ENCODE results near the gene CIZ1. TPM values are rescaled to one million over a fixed set of nuclear protein-coding genes. Genes with fewer than 3 reads are reported as not detected.

The CIZ1 gene
- polyA plus RNA-seq, 1 of the 3 experiments (the other 2 are of a cell fraction): 37.0 TPM

GRCh38 chr9:128214571-128215490, 23.5 kb upstream of the CIZ1 start:
- POLR2A ChIA-PET: interaction anchor here (1.4 kb wide), 1 partner anchor 18 kb away, joined by 3 read pairs; no protein-coding TSS in a partner anchor
- no peak overlapping the region for H3K4me3 ChIP-seq (ENCODE audit: low read depth in 2 of 2, low read length in 1 of 2)
- CTCF ChIA-PET: interaction anchor here (1.6 to 1.7 kb wide), 2 partner anchors 11 to 22 kb away, joined by 4 to 8 read pairs; partner anchors contain the start of gene DNM1
- H4K20me1 ChIP-seq (ENCODE audit: insufficient read depth): no peaks in the 10 kb centered on the region
- no peaks in the 10 kb centered on the region for H3K9me3 ChIP-seq
- H3K9me2 ChIP-seq: no peaks in the 10 kb centered on the region
- H2AFZ ChIP-seq (ENCODE audit: low read depth): no peak overlapping the region
- peaks cover 18 to 24% of the 10 kb centered on the region in 2 experiments; a peak in 3 of 4 replicates for H3K4me1 ChIP-seq (ENCODE audit: control insufficient read depth in 1 of 2, insufficient read depth in 2 of 2, low read depth in 1 of 2, low read length in 1 of 2)
- peak overlapping the region; percentile 19; the same call in 1 of the 2 replicates for H3K9ac ChIP-seq
- WGBS (ENCODE audit: low lambda C conversion rate): 67% methylated on average over 18 of the region's 21 CpGs
- no peak overlapping the region for H3K4me2 ChIP-seq
- H3K27me3 ChIP-seq (ENCODE audit: insufficient read depth): no peaks in the 10 kb centered on the region
- no peaks in the 10 kb centered on the region for H3K79me2 ChIP-seq (ENCODE audit: insufficient read depth)
- peak overlapping the region; percentile 64 to 73 for H3K27ac ChIP-seq (ENCODE audit: low read depth in 2 of 2, low read length in 1 of 2)
- DNase-seq: peak; percentile 35
- no peak for TF ChIP-seq CTCF (IDR thresholded peaks at IDR 0.05)
- peak; percentile 52; the same call in 1 of the 2 replicates for TF ChIP-seq ELF1 (IDR thresholded peaks at IDR 0.05)
- H3F3A ChIP-seq (replicated peaks; ENCODE audit: insufficient read depth): peaks cover 16% of the 10 kb centered on the region
- H3K36me3 ChIP-seq (replicated peaks in 1 of 2; ENCODE audit: control insufficient read depth in 1 of 2, insufficient read depth in 2 of 2, low read length in 1 of 2): peaks cover 0 to 6% of the 10 kb centered on the region in 2 experiments

DNA sequence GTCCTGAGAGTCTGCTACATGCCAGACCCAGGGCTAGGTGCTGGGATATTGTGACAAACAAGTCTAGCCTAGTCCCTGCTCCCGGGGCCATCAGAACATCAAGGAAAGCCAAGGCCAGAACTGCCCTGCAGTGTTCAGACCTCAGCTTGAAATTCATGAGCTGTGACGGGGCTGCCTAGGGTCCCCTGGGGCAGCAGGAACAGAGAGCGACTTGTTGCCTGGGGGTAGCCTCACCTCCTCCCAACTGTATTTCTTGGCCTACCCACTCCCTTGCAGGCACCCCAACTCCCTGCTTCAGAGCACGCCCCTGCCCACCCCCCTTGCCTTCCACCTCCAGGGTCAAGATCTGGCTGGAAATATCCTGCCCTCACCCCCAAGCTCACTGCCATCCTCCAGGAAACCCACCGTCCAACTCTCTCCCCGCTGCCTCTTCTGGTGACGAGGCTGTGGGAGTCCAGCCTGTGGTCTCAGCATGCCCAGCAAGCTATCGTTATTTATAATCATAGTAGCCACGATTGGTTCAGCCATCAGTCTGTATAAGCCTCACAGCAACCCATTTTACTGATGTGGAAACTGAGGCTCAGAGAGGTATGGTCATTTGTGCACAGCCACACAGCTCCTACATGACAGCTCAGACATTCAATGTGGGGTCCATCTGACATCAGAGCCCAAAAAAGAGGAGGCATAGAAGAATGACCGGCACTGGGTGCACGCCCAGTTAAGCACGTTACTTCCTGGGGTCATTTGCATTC, 22.6 kb upstream of the CIZ1 start:
- H3K27me3 ChIP-seq (ENCODE audit: insufficient read depth): no peaks in the 10 kb centered on the region
- no peak overlapping the region; a peak in 1 of 4 replicates for H3K27ac ChIP-seq (ENCODE audit: low read depth in 2 of 2, low read length in 1 of 2)
- no peaks in the 10 kb centered on the region for H3K9me2 ChIP-seq
- TF ChIP-seq GATA2 (CRISPR knock-in tag; IDR thresholded peaks at IDR 0.05) (no peak), FOXM1 (IDR thresholded peaks at IDR 0.05; ENCODE audit: low read depth) (no peak), RAD21 (IDR thresholded peaks at IDR 0.05; ENCODE audit: low read length) (no peak), YY1 (IDR thresholded peaks at IDR 0.05; ENCODE audit: low read depth) (no peak), NRF1 (IDR thresholded peaks at IDR 0.05; ENCODE audit: low read depth, low read length) (no peak), MAX (IDR thresholded peaks at IDR 0.05; ENCODE audit: low read depth) (no peak), ZBTB33 (IDR thresholded peaks at IDR 0.05; ENCODE audit: borderline replicate concordance, low read depth) (no peak), TEAD4 (IDR thresholded peaks at IDR 0.05; ENCODE audit: borderline replicate concordance, insufficient read depth) (no peak), EP300 (IDR thresholded peaks at IDR 0.05; ENCODE audit: borderline replicate concordance in 1 of 2, low read depth in 1 of 2, low read length in 1 of 2) (no peak), GABPA (IDR thresholded peaks at IDR 0.05; ENCODE audit: low read depth) (no peak), POLR2AphosphoS5 (IDR thresholded peaks at IDR 0.05; ENCODE audit: low read depth, low read length) (no peak), TCF12 (IDR thresholded peaks at IDR 0.05) (no peak), MXI1 (IDR thresholded peaks at IDR 0.05; ENCODE audit: low read depth, low read length) (no peak), JUND (IDR thresholded peaks at IDR 0.05) (no peak), RFX5 (IDR thresholded peaks at IDR 0.05; ENCODE audit: low read length) (no peak)
- H3K4me2 ChIP-seq: no peak overlapping the region
- H3K9ac ChIP-seq: no peak overlapping the region
- no peaks in the 10 kb centered on the region for H3K79me2 ChIP-seq (ENCODE audit: insufficient read depth)
- no peaks in the 10 kb centered on the region for H3K9me3 ChIP-seq
- 94% methylated on average over 11 of the region's 12 CpGs for WGBS (ENCODE audit: low lambda C conversion rate)
- ChIA-PET CTCF (interaction anchor here (1.6 to 1.7 kb wide), 2 partner anchors 10 to 21 kb away, joined by 4 to 8 read pairs; partner anchors contain the start of gene DNM1), POLR2A (no interaction called here)
- no peaks in the 10 kb centered on the region for H3K36me3 ChIP-seq (replicated peaks in 1 of 2; ENCODE audit: control insufficient read depth in 1 of 2, insufficient read depth in 2 of 2, low read length in 1 of 2)
- peaks cover 16% of the 10 kb centered on the region for H3F3A ChIP-seq (replicated peaks; ENCODE audit: insufficient read depth)
- DNase-seq: no peak
- H4K20me1 ChIP-seq (ENCODE audit: insufficient read depth): no peaks in the 10 kb centered on the region
- H3K4me3 ChIP-seq (ENCODE audit: low read depth in 2 of 2, low read length in 1 of 2): no peak overlapping the region
- H3K4me1 ChIP-seq (ENCODE audit: control insufficient read depth in 1 of 2, insufficient read depth in 2 of 2, low read depth in 1 of 2, low read length in 1 of 2): peaks cover 18 to 24% of the 10 kb centered on the region in 2 experiments; a peak in 3 of 4 replicates
- H2AFZ ChIP-seq (ENCODE audit: low read depth): no peak overlapping the region

Measured in SK-N-SH (cell line).